Activated CD4-positive, alpha-beta memory T cell treated with anti-CD3 and anti-CD28 coated beads, Interleukin-2, amount 10 ng/mL, durations not matched to agents 7 days and 5 days (primary cell): Measurements from ENCODE around the gene DALRD3. TPM values are rescaled to one million over a fixed set of nuclear protein-coding genes. Genes with fewer than 3 reads are reported as not detected.

Source experiments
- CTCF ChIA-PET: fragments of 350-600 bp; sonication (Branson Sonifier 250); formaldehyde crosslinking; loops from one replicate; lab custom pipeline; 2021; ENCODE audit warnings: antibody characterized with exemption, inconsistent platforms; lab: Charles Lee
- POLR2A ChIA-PET: fragments of 350-600 bp; sonication (Branson Sonifier 250); formaldehyde crosslinking; loops from one replicate; lab custom pipeline; 2021; ENCODE audit warnings: antibody characterized with exemption; lab: Charles Lee
- DNase-seq: peaks from one replicate; pipeline ENCODE4 v3.0.0-alpha.2; 2020
- H3K27ac Mint-ChIP-seq: one replicate; pipeline ENCODE4 v1.8.0; 2021; ENCODE audit warnings: mild to moderate bottlenecking, mixed read lengths
- H3K27me3 Mint-ChIP-seq: one replicate; pipeline ENCODE4 v1.8.0; 2021; ENCODE audit warnings: mixed read lengths
- H3K36me3 Mint-ChIP-seq: one replicate; pipeline ENCODE4 v1.8.0; 2021; ENCODE audit warnings: low read depth, mixed read lengths
- H3K4me1 Mint-ChIP-seq: one replicate; pipeline ENCODE4 v1.8.0; 2021; ENCODE audit warnings: mixed read lengths
- H3K4me3 Mint-ChIP-seq: one replicate; pipeline ENCODE4 v1.8.0; 2021; ENCODE audit warnings: mild to moderate bottlenecking, mixed read lengths
- H3K9me3 Mint-ChIP-seq: one replicate; pipeline ENCODE4 v1.8.0; 2021; ENCODE audit warnings: mixed read lengths
- total RNA-seq, 2 experiments: library from RNA; stranded (reverse); gene quantifications; one replicate each; pipeline ENCODE4 v1.2.3, GENCODE V29; 2021

DALRD3 gene, protein sequence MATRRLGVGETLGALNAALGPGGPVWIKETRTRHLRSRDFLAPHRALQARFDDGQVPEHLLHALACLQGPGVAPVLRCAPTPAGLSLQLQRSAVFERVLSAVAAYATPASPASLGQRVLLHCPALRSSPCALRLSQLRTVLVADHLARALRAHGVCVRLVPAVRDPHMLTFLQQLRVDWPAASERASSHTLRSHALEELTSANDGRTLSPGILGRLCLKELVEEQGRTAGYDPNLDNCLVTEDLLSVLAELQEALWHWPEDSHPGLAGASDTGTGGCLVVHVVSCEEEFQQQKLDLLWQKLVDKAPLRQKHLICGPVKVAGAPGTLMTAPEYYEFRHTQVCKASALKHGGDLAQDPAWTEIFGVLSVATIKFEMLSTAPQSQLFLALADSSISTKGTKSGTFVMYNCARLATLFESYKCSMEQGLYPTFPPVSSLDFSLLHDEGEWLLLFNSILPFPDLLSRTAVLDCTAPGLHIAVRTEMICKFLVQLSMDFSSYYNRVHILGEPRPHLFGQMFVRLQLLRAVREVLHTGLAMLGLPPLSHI
- total RNA-seq = 10 to 100 TPM; 21.6 to 24.5 TPM

- no peaks in the 10 kb centered on the region for H3K27me3 Mint-ChIP-seq
- DNase-seq = peak; percentile 70
- peaks cover 44% of the 10 kb centered on the region for H3K4me1 Mint-ChIP-seq
- POLR2A ChIA-PET = interaction anchor here (1.1 to 15.9 kb wide), 9 partner anchors 8 to 301 kb away, joined by 3 to 309 read pairs (median 12); partner anchors contain the start of genes IMPDH2, IP6K2, P4HTM and PRKAR2A
- H3K9me3 Mint-ChIP-seq = no peaks in the 10 kb centered on the region
- peaks cover 39% of the 10 kb centered on the region for H3K36me3 Mint-ChIP-seq
- peak within 1 kb of the TSS; percentile 98 for H3K4me3 Mint-ChIP-seq
- peak within 1 kb of the TSS; percentile 98 for H3K27ac Mint-ChIP-seq
- CTCF ChIA-PET = interaction anchor here (0.5 to 9.4 kb wide), 7 partner anchors 9 to 98 kb away, joined by 3 to 117 read pairs (median 6); partner anchors contain the start of genes IMPDH2, P4HTM, QRICH1 and WDR6
Measured at GRCh38 chr3:49017971-49018706, at the start of gene DALRD3. Gene DALRD3 (minus strand): TSS chr3:49018580. CDS start chr3:49018564, 16 bp downstream.

DNA sequence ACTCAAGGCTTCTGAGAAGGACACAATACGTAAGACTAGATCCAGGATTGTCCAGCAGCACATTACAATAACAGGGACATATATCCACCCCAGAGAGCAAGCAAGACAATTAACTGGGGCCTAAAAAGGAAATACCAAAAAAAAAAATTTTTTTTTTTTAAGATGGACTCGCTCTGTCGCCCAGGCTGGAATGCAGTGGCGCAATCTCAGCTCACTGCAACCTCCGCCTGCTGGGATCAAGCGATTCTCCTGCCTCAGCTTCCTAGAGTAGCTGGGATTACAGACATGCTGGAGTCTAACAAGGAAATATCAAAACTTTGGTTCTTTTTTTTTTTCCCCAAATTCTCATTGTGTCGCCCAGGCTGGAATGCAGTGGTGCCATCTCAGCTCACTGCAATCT lies 39.6 kb upstream of the DALRD3 start:
- POLR2A ChIA-PET = interaction anchor here (0.6 kb wide), 1 partner anchor 14 kb away, joined by 3 read pairs; no protein-coding TSS in a partner anchor

DNA sequence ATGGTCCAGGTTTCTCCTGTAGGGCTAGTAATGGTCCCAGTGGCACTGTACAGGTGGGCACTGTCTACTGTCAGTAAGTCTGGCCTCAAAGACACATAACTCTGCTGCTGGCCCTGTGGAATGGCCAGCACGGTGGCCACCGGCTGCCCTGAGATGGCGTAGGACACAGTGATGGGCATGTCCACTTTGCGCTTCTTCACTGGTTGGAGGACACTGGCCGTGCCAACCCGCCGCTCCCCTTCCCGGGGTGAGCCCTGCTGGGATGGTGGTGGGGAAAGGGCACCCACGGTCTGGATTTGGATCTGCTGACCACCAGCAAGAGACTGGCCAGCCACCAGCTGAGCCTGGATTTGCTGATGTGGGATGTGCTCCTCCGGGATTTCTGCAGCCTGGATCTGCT lies 38.9 kb upstream of the DALRD3 start:
- ChIA-PET POLR2A (no interaction called here), CTCF (no interaction called here)
- Mint-ChIP-seq H3K36me3 (peaks cover 45% of the 10 kb centered on the region), H3K4me1 (no peaks in the 10 kb centered on the region), H3K27ac (no peak overlapping the region), H3K9me3 (no peaks in the 10 kb centered on the region), H3K4me3 (no peak overlapping the region), H3K27me3 (no peaks in the 10 kb centered on the region)
- DNase-seq = no peak

More for the DNA sequence above, 39.6 kb upstream of the DALRD3 start:
- DNase-seq = no peak
- no peak overlapping the region for H3K27ac Mint-ChIP-seq
- H3K4me1 Mint-ChIP-seq = no peaks in the 10 kb centered on the region
- CTCF ChIA-PET = interaction anchor here (0.7 kb wide), 1 partner anchor 945 kb away, joined by 3 read pairs; no protein-coding TSS in a partner anchor
- no peaks in the 10 kb centered on the region for H3K27me3 Mint-ChIP-seq
- H3K9me3 Mint-ChIP-seq = no peaks in the 10 kb centered on the region
- peaks cover 45% of the 10 kb centered on the region for H3K36me3 Mint-ChIP-seq
- no peak overlapping the region for H3K4me3 Mint-ChIP-seq

DNA sequence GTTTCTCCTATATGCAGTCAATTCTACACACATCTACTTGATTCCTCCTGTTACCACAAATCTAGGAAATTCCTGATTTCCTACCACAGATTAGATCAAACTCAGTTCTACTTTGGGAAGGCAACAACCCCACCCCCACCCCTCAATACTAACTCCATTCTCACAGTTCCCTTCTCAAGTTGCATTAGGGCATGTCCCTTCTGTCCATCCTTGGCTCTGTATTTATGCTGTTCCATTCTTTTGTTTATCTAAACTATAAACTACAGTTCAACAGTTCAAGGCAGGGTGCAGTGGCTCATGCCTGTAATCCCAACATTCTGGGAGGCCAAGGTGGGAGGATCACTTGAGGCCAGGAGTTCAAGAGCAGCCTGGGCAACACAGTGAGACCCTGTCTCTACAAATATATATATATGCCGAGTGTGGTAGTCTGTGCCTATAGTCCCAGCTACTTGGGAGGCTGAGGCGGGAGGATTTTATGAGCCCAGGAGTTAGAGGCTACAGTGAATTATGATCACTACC lies 36.0 kb upstream of the DALRD3 start:
- Mint-ChIP-seq H3K36me3 (peaks cover 56% of the 10 kb centered on the region), H3K27ac (no peak overlapping the region), H3K4me1 (no peaks in the 10 kb centered on the region), H3K4me3 (no peak overlapping the region), H3K9me3 (no peaks in the 10 kb centered on the region), H3K27me3 (no peaks in the 10 kb centered on the region)
- POLR2A ChIA-PET = interaction anchor here (1.2 kb wide), 1 partner anchor 25 kb away, joined by 3 read pairs; the partner anchor contains the start of gene IMPDH2
- CTCF ChIA-PET = no interaction called here
- no peak for DNase-seq

DNA sequence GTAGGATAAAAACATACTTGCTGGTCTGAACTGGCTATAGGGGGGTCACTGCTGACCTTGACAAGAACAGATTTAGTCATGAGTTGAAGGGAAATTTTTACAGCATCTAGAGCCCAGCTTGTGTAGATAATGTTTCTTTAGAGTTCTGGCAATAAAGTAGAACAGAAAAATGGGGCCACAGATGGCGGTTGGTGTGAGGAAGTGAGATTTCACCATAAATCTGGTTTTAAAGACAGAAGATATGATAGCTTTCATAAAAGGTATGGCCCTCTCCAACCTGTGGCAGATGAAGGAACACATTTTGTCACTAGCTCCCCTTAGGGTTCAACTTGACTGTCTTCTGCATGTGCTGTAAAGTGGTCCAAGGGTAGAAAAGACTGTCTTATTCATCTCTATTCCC lies 35.2 kb upstream of the DALRD3 start:
- Mint-ChIP-seq H3K27me3 (no peaks in the 10 kb centered on the region), H3K36me3 (peaks cover 56% of the 10 kb centered on the region), H3K27ac (no peak overlapping the region), H3K9me3 (no peaks in the 10 kb centered on the region), H3K4me3 (no peak overlapping the region), H3K4me1 (no peaks in the 10 kb centered on the region)
- ChIA-PET POLR2A (interaction anchor here (1.2 kb wide), 1 partner anchor 24 kb away, joined by 3 read pairs; the partner anchor contains the start of gene IMPDH2), CTCF (no interaction called here)
- DNase-seq = no peak

DNA sequence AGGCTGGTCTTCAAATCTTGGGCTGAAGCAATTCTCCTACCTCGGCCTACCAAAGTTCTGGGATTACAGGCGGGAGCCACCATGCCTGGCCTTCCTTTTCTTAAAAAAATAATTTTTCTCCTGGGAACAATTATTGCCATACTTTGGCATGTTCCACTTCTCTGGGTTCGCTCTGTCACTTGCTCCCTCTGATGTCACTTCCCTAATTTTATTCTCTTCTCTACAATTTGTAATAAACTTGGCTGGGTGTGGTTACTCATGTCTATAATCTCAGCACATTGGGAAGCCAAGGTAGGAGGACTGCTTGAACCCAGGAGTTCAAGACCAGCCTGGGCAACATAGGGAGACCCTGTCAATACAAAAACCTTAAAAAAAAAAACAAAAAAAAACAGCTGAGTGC lies 16.9 kb upstream of the DALRD3 start:
- H3K4me1 Mint-ChIP-seq = no peaks in the 10 kb centered on the region

DNA sequence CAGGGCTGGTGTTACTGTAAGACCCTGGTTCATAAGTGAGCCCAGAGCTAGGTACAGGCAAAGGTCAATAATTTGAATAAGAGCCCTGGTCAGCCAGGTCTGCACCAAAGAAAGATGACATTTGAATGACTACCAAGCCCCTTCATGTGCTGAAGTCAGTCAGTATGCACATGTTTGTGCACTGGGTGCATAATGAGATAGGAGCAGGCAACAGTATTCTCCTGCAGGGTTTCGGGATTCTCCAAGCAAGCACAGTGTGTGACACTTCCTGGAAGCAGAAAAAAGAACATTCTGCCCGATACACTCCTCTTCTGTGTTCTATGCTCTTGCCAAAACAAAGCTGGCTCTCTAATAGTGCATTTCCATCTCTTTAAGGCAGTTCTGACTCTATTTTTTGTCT lies 16.3 kb upstream of the DALRD3 start:
- Mint-ChIP-seq H3K36me3 (peaks cover 44% of the 10 kb centered on the region), H3K27ac (no peak overlapping the region), H3K9me3 (no peaks in the 10 kb centered on the region), H3K4me1 (peaks cover under 1% of the 10 kb centered on the region), H3K27me3 (no peaks in the 10 kb centered on the region), H3K4me3 (no peak overlapping the region)
- ChIA-PET POLR2A (interaction anchor here (0.8 kb wide), 1 partner anchor 11 kb away, joined by 3 read pairs; no protein-coding TSS in a partner anchor), CTCF (interaction anchor here (1.2 kb wide), 1 partner anchor 27 kb away, joined by 3 read pairs; the partner anchor contains the start of gene WDR6)
- DNase-seq = no peak

More for the DNA sequence above, 16.9 kb upstream of the DALRD3 start:
- H3K4me3 Mint-ChIP-seq = no peak overlapping the region
- H3K36me3 Mint-ChIP-seq = peaks cover 44% of the 10 kb centered on the region
- no peaks in the 10 kb centered on the region for H3K27me3 Mint-ChIP-seq
- DNase-seq = no peak
- no peaks in the 10 kb centered on the region for H3K9me3 Mint-ChIP-seq
- ChIA-PET POLR2A (no interaction called here), CTCF (no interaction called here)
- no peak overlapping the region for H3K27ac Mint-ChIP-seq

GRCh38 chr3:49032646-49033304 lies 14.4 kb upstream of the DALRD3 start:
- peaks cover 56% of the 10 kb centered on the region for H3K36me3 Mint-ChIP-seq
- CTCF ChIA-PET = interaction anchor here (0.6 to 1.4 kb wide), 3 partner anchors 11 to 396 kb away, joined by 3 to 8 read pairs (median 4); partner anchors contain the start of gene NDUFAF3
- H3K4me1 Mint-ChIP-seq = peaks cover 17% of the 10 kb centered on the region
- no peak for DNase-seq
- H3K27me3 Mint-ChIP-seq = no peaks in the 10 kb centered on the region
- POLR2A ChIA-PET = interaction anchor here (1.0 to 2.8 kb wide), 2 partner anchors 11 to 12 kb away, joined by 3 to 25 read pairs; partner anchors contain the start of gene NDUFAF3
- no peak overlapping the region for H3K4me3 Mint-ChIP-seq
- no peak overlapping the region for H3K27ac Mint-ChIP-seq
- no peaks in the 10 kb centered on the region for H3K9me3 Mint-ChIP-seq

- ChIA-PET POLR2A (interaction anchor here (2.3 to 2.8 kb wide), 2 partner anchors 9 to 23 kb away, joined by 10 to 25 read pairs; partner anchors contain the start of genes NDUFAF3 and WDR6), CTCF (no interaction called here)
- peaks cover 70% of the 10 kb centered on the region for H3K36me3 Mint-ChIP-seq
- H3K27ac Mint-ChIP-seq = peak overlapping the region; percentile 31
- H3K9me3 Mint-ChIP-seq = no peaks in the 10 kb centered on the region
- H3K27me3 Mint-ChIP-seq = no peaks in the 10 kb centered on the region
- no peak overlapping the region for H3K4me3 Mint-ChIP-seq
- no peak for DNase-seq
- peaks cover 38% of the 10 kb centered on the region for H3K4me1 Mint-ChIP-seq
Measured at GRCh38 chr3:49030321-49030720, 11.9 kb upstream of the DALRD3 start.

GRCh38 chr3:49029563-49029884 lies 11.1 kb upstream of the DALRD3 start:
- Mint-ChIP-seq H3K9me3 (no peaks in the 10 kb centered on the region), H3K27me3 (no peaks in the 10 kb centered on the region), H3K27ac (peak overlapping the region; percentile 86), H3K4me3 (peak overlapping the region; percentile 84), H3K4me1 (peaks cover 44% of the 10 kb centered on the region), H3K36me3 (peaks cover 72% of the 10 kb centered on the region)
- ChIA-PET POLR2A (interaction anchor here (0.6 to 3.0 kb wide), 18 partner anchors 11 to 384 kb away, joined by 3 to 55 read pairs (median 4); partner anchors contain the start of genes ARIH2, DALRD3, QRICH1 and USP19), CTCF (interaction anchor here (0.6 to 2.2 kb wide), 11 partner anchors 10 to 311 kb away, joined by 3 to 13 read pairs (median 5); partner anchors contain the start of genes DALRD3, P4HTM, QRICH1 and USP4)
- no peak for DNase-seq

- Mint-ChIP-seq H3K27ac (peak within 1 kb of the TSS; percentile 86), H3K4me3 (peak within 1 kb of the TSS; percentile 84), H3K36me3 (peaks cover 77% of the 10 kb centered on the region), H3K4me1 (peaks cover 50% of the 10 kb centered on the region), H3K9me3 (no peaks in the 10 kb centered on the region), H3K27me3 (no peaks in the 10 kb centered on the region)
- peak; percentile 94 for DNase-seq
- POLR2A ChIA-PET = interaction anchor here (0.6 to 3.0 kb wide), 19 partner anchors 10 to 384 kb away, joined by 3 to 55 read pairs (median 4); partner anchors contain the start of genes ARIH2, DALRD3, QRICH1 and USP19
- CTCF ChIA-PET = interaction anchor here (0.6 to 2.2 kb wide), 13 partner anchors 9 to 311 kb away, joined by 3 to 13 read pairs (median 4); partner anchors contain the start of genes DALRD3, P4HTM, QRICH1 and USP4
Measured at GRCh38 chr3:49028673-49029562, 10.5 kb upstream of the DALRD3 start, which contains the start of gene IMPDH2. Gene IMPDH2 (minus strand): TSS chr3:49029398. CDS start chr3:49029350, 48 bp downstream.
